Ramos (cell line): Measurements from ENCODE around the gene ABLIM2.

Experiments
- in situ Hi-C: fragments of 300-500 bp; cut with MboI; formaldehyde crosslinking; loops from one replicate; pipeline ENCODE4 v1.14.3; 2022; ENCODE audit warnings: low sequenced_read_pairs; ENCODE audit not compliant: unreplicated experiment

Gene ABLIM2

DNA sequence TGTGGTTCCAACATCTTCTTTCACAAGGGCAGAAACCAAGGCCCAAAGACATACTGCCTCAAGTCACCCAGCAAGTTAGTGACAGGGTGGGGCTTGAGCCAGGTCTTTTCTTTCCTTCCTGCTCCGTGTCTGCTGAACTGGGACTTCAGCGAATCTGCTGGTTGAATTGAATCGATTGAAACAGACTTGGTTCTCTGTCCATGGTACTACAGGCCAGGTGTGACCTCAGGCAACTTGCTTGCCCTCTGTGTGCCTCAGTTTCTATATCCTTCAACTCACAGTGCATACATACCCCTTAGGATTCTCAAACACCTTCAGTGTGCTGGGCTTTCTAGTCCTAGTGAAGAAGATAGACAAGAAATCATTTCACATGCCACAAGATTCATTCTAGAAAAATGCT lies 2.0 kb upstream of the ABLIM2 start:
- in situ Hi-C loops = no loop called here

DNA sequence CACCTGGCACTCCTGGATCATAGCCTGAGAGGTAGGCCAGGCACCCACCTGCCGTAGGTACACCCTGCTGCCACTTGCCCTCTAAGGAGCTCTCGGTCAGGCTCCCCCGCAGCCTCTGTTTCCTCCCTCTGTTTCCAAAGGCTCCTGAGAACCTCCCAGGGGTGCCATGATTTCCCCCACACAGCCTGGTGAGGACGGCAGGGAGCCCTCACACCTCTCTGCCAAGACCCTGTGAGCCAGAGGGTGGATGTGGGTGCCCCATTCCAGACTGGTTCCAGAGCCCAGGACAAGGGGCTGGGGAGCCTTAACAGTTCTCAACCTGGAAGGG lies 1.6 kb upstream of the ABLIM2 start:
- in situ Hi-C loops = no loop called here

DNA sequence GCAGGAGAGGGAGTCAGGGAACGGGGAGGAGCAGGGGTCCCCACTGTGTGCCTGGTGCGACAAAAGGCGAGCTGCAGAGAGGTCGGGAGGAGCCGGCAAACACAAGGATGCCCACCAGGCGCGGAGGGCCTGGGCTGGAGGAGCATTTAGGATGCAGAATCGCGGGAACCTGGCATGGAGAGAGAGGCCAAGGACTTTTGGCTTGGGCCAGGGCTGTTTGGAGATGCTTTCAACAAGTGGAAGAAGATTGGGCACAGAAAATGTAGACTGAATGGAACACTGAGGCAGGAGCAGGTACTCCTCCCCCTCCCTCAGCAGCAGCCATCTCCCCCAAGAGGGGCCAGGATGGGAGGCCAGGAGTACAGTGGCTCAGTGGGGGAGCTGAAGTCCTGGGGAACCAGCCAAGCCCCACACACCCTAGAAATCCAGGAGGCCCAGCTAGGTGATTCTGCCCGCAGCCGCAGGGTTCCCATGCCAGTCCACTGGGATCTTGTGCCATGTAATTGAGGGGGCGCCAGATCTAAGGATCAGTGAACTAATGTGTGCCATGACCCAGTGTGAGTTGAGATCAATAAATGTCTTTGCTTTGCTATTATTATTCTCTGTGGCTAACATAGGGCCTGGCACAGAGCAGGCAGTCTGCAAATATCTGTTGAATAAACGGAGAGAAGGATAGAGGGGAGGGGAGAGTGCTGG lies 1.1 kb upstream of the ABLIM2 start:
- in situ Hi-C loops = no loop called here

DNA sequence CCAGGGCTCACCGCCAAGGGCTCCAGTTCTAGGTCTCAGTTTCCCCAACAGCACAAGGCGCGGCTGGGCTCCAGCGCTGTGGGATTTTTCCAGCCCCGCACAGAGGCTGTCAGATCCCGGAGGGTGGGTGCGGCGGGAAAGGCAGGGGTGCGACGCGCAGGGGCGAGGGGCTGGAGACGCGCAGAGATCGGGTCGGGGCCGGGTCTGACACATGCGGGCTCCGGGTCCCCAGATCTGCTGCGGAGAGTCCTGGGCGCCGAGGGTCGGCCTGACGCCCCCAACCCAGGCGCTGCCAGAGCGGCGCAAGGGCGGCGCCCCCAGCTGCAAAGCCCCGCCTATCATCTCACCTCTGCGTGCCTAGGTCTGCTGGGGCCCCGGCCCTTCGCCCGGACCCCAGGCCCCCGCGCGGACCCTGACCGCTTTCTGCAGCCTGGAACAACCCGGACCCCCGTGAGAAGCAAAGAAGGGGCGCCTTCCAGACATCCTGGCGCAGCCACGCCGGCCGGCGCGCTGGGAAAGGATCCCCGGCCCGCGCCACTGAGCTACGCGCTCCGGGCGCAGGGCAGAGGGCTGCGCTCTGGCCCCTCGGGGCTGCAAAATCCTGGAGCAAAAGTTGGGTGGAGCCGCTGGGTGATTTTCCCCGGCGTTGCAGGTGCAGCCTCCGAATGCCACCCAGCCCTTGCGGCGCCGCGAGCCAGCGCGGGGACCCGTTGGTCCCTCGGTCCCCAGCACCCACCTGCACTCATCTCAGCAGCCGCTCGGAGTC lies 486 bp downstream of the ABLIM2 start:
- in situ Hi-C loops = no loop called here

DNA sequence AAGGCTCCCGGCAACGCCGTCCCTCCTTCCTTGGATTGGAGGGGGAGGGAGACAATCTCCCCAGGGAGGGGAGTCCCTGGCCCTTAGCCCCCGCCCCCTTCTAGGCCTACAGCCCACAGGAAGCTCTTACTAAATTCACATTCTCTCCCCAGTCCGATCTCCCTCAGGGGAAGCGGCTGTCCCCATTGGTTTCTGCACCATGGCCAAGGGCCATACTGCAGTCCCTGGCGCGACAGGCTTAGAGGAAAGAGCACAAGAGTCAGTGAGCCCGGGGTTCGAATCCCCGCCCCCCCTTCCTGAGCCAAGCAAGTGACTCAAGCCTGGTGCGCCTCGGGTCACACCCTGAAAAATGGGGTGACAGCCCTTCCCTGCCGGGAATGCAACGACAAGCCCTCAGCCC lies 1.1 kb downstream of the ABLIM2 start:
- in situ Hi-C loops = no loop called here

DNA sequence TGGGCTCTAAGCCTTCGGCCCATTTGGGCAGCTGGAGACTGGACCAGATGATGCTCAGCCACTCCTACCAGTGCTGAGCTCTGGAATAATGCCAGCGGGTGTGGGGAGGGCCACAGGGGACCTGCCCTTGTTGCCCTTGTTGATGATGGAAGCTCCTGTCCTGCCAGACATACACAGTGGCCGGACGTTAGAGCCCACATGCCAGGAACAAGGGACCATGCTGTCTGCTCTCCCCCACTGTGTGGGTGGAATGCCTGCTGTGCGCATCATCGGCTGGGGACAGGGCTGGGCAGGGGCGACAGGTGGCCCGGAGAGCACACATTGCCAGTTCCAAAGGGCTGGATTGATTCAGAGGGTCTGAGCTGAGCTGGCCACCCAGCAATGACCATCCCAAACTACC lies 2.0 kb downstream of the ABLIM2 start:
- in situ Hi-C loops = no loop called here

DNA sequence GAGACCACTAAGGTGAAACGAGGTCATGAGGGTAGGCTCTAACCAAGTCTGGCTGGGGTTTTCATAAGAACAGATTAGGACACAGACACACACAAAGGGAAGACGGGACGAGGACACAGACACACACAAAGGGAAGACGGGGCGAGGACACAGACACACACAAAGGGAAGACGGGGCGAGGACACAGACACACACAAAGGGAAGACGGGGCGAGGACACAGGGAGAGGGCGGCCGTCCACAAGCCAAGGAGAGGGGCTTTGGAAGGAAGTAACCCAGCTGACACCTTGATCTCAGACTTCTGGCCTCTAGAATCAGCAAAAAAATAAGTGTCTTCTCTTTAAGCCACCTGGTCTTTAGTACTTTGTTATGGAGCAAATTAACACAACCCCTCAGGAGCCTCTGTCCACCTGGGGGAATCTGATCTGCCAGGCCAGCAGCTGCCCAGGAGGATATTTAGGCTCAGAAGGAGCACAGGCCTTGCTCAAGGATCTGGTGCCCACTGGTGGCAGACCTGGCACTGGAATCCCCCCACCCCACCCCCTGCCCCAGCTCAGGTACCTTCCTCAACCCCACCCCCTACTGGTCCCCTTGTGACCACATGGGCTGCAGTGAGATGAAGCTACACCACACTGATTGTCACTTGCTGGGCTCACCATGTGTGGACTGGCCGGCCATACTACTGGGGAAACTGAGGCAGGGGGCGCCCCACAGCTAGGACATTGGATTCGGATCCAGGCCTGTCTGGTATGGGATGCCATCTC lies 2.8 kb downstream of the ABLIM2 start:
- in situ Hi-C loops = no loop called here

DNA sequence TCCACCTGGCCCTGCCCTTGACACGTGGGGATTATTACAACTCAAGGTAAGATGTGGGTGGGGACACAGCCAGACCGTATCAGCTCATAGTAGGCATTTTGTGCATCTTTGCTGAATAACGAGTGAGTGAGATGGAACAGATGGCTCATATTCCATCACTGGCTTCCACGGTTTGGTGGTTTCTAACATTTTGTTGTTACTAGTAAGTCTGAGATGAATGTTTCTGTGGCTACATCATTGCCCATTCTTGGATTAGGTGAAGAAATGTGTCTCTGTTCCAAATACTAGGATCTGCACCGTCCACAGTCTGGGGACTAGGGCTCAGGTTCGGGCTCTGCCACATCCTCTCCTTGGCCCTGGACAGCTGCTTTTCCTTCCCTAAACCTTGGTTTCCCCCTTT lies 3.6 kb downstream of the ABLIM2 start:
- in situ Hi-C loops = no loop called here

DNA sequence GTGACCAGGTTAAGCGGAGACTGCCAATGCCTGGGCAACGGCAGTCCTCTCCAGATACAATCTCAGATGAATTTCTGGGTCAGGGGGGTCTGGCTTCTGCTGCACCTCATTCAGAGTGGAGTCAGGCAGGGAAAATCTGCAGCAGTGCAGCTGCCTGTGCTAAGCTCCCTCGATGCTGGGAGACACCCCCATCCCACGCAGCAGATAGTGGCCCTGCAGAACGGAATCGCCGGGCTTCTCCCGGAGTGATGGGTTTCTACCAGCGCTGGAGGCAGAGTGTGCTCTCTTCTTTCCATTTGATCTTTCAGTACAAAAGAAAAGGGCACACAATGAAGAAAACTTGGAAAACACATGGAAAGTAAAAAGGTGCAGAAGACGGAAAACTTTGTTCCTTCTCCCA lies 5.2 kb downstream of the ABLIM2 start:
- in situ Hi-C loops = no loop called here

DNA sequence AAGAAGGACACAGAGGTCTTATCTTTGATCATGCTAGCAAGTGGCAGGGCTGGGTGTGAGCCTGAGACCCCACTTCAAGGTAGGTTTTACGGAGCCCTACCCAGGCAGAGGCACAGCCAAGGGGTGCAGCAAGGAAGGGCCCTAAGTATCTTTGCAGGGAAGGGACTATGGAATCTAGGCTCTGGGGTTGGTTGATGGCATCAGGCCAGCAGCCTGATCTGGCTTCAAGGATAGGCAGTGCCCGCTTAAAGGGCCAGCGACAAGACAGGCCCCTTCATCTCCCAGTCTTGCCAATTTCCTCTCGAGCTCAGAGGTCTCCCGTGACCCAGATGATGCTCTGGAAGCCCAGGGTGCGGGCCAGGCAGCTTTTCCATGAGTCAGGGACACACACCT lies 5.8 kb downstream of the ABLIM2 start:
- in situ Hi-C loops = no loop called here

DNA sequence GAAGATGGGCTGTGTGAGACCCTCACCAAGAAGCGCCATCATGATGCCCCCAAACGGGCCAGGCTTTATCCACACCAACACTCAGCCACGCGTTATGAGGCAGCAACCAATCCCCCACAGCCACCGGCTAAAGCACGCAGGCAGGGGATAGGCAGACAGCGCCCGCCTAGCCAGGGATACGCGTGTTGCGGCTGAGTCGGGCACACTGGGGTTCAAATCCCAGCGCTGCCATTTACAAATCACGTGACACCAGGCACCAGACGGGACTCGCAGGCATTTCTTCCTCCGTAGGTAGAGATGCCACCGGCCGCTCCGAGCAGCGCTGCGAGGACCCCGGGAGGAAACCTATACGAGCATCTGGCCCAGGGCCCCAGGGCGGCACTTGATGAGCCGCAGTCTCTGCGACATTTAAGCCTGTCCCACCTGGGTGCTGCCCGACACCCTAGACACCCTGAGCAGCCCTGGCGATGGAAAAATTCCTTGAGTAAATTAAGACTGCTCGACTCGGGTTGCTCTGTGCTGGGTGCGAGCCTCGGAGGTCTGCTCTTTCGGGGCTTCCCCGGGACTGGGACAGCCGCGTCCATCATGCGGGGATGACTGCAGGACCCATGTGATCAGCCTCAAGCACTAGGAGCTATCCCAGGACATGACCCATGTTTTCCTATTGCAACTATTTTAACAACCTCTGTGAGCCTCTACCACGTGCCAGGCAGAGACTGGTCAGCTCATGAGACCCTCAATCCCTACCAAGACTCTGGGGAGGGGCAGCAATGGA lies 6.3 kb downstream of the ABLIM2 start:
- in situ Hi-C loops = no loop called here

DNA sequence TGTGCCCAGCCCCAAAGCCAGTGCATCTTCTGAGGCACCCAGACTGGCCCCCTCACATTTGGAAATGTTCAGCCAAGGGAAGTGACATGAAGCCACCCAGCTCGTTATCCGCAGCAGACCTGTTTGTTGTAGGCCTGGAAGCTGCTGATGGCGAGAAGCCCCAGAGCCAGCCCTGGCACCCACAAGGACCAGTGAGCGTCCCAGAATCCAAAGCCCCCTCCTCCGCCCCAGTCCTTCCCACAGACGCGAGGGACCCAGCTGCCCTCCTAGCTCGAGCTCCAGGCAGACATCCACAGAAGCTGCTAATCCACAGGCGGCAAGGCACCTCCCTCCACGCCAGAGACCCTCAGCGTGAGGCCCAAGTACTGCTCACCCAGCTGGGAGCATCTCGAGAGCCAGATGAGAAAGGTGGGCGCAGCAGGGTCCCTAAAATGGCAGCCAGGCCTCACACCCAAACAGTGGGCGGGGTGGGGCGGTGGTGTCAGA lies 7.4 kb downstream of the ABLIM2 start:
- in situ Hi-C loops = no loop called here

DNA sequence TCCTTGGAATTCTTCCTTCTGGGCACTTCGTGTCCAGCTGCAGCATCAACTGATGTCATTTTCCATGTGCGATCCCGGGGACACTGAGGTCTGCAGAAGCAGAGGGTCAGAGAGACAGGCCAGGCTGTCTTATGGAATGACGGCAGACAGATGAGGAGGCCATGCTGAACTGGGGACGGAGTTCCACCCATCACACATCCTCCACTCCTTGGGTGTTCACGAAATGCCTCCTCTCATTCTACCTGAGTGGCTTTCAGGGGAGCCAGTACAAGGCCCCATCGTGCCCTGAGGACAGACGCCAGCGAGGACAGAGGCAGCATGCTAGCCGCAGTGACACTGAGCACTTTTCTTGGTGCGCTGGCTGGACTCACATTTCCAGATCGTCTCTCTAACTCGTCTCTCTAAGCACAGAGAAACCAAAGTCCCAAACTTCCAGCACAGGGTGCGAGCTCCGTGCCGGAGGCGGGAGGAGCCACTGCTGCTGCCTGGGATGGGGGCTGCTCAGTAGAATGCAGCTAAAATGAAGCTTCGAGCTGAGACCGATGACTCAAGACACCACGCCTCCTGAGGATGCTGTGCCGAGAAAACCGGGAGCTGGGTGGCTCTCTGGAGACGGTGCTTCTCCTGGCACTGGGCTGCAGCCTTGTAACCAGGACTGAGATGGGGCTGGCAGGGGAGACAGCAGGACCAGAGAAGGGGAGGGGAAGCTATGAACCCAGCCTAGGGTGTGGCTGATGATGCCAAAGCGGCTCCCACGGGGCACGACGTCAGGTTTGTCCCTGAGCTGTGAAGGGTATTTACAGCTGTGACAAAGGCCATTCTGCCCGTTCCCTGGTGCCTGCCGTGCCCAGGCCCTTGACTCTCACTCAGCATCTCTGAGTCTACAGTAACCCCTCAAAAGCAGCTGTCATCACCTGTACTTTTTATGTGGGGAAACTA lies 8.2 kb downstream of the ABLIM2 start:
- in situ Hi-C loops = no loop called here

DNA sequence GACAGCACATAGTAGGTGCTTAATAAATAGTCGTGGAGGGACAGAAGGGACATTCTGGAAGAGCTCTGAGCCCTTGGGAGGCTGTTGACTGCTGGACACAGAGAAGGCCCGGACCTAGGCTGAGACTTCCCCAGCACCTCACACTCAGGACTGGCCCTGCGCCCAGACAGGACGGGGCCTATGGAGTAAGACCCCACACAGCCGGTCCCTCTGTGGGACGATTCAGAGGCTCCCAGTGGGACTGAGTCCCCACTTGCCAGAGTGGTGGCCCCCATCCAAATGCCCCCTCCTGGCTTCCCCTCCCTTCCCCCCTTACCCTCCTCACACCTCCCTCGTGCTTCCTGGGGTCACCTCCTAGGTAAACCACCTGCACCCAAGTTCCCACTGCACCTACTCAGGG lies 8.9 kb downstream of the ABLIM2 start:
- in situ Hi-C loops = no loop called here

DNA sequence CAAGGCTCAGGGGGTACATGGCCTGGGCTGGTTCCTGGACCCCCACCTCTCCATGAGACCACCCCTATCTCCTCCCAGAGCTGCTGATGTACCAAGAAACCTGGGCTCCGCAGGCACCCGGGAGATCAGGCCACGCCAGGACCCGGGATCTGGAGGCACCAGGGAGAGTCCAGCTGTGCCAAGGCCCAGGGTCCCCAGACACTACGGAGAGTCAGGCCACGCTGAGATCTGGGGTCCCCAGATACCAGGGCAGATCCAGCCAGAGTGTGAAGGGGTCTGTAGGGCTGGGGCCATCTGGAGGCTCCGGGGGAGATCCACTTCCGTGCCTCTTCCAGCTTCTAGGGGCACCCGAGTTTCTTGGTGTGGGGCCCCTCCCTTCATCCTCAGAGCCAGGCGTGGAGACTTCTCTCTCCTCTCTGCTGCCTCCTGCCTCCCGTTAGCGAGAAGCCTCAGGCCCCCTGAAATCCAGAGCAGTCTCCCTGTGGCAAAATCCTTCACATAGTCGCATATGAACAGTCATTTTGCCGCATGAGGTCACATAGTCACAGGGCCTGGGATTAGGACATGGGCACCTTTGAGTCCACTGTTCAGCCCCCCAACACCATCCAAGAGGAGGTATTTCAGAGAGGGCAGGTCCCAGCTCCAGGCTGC lies 9.7 kb downstream of the ABLIM2 start:
- in situ Hi-C loops = no loop called here

DNA sequence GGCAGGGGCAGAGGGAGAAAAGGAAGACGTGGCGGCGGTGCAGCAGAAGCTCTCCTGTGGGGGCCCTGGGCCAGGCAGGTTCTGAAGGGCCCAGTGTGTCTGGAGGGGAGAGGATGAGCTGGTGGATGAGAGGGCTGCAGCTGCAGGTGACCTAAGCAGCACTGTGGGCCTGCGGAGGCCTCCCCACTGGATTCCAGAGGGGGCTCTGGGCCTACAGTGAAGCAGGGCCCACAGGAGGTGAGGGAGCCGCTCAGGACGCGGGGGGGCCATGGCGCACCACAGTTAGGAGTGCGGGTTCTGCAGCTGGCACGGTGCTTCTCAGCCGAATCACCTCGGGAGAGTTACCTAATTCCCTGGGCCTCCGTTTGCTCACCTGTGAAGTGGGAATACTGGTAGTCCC lies 10.5 kb downstream of the ABLIM2 start:
- in situ Hi-C loops = no loop called here

DNA sequence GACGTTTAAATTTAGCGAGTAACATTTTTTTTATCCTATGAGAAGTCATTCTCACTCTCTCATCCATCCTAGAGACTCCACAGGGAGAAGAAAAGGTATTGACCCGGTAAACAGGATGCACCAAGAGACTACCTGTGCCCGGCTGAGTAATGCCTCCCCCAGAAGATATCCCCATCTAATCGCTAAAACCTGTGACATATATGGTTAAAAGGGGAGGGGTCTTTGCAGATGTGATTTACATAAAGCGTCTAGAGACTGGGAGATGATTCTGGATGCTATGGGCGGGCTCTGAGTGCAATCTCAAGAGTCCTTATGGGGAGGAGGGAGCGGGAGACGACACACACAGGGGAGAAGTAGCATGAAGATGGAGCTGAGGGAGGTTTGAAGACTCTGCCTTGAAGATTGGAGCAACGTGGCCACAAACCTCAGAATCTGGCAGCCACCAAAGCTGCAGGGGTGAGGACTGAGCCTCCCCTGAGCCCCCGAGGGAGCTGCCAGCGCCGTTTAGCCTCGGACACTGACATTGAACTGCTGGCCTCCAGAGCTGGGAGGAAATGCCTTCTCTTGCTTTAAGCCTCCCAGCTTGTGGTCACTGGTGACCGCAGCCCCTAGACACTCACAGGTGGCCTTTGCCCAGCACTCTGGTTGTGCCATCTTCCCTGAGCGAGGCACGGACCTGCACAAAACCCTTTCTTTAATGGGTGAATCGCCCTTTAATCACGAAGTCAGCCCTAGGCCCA lies 11.2 kb downstream of the ABLIM2 start:
- in situ Hi-C loops = no loop called here

DNA sequence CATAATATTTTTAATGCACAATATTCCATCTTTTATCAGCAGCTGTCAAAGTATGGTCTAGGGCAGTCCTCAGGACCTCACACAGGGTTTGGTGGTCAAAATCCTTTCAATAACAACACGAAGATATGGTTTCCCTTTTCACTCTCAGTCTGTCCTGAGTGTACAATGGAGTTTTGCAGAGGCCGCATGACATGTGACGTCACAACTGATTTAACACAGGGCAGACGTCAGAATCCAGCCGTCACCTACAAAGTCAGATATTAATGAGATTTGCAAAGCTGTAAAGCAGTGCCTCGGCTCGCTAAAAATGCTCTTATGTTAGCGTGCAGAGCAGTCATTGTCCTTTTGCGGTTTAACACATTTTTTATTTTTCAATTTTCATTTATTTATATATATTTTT lies 12.5 kb downstream of the ABLIM2 start:
- in situ Hi-C loops = no loop called here
